Thyroid gland (tissue), 4 donors: Measurements from ENCODE around the gene E2F3. TPM values are rescaled to one million over a fixed set of nuclear protein-coding genes. Genes with fewer than 3 reads are reported as not detected.

Experiments used
- DNase-seq, 2 donors: peaks; one replicate each; pipeline ENCODE4 v3.0.0-alpha.2; 2019
- H3K27ac ChIP-seq, 3 donors: fragments of 200-600 bp; sonication (generic); 1 replicate in 2 of 3; 2 replicates in 1 of 3; pipeline ENCODE4 v1.5.1; 2016 to 2019; ENCODE audit warnings: mild to moderate bottlenecking in 1 of 3, moderate library complexity in 1 of 3
- H3K27me3 ChIP-seq: fragments of 200-600 bp; sonication (generic); one replicate; pipeline ENCODE4 v1.5.1; 2019
- H3K36me3 ChIP-seq, 2 donors: fragments of 200-600 bp; sonication (generic); one replicate each; pipeline ENCODE4 v1.5.1; 2016 to 2019
- H3K4me1 ChIP-seq, 2 donors: fragments of 200-600 bp; sonication (generic); one replicate each; pipeline ENCODE4 v1.5.1; 2017 to 2019
- H3K4me3 ChIP-seq, 3 donors: fragments of 200-600 bp; sonication (generic); replicated peaks in 1 of 3; 1 replicate in 2 of 3; 2 replicates in 1 of 3; pipeline ENCODE4 v1.5.1; 2016; ENCODE audit warnings: mild to moderate bottlenecking in 1 of 3
- H3K9me3 ChIP-seq: fragments of 200-600 bp; sonication (generic); one replicate; pipeline ENCODE4 v1.5.1; 2017
- POLR2A ChIP-seq, 2 donors: fragments of 450-650 bp; IDR thresholded peaks; one replicate each; pipeline ENCODE4 v1.6.1; 2017; ENCODE audit warnings: antibody characterized with exemption in 2 of 2, mild to moderate bottlenecking in 2 of 2, moderate library complexity in 1 of 2
- WGBS, 2 donors: methylation state at CpG; one replicate each; pipeline ENCODE4 v1.1.5; 2017; 5-methylcytosine and 5-hydroxymethylcytosine counted together
- intact Hi-C: fragments of 100-400 bp; cut with DNase I; formaldehyde crosslinking; loops from one replicate; pipeline ENCODE4 v1.15.1; 2023
- total RNA-seq, 4 donors: library from RNA; depleted of rRNA; stranded (reverse); fragments of >200 nt; gene quantifications; one replicate each; pipeline ENCODE4 v1.2.3, GENCODE V29; 2016
- TF ChIP-seq, protein P1 (sequence below), 6 experiments: fragments of 200-600 bp in 3 of 6; fragments of 450-650 bp in 3 of 6; sonication (generic) in 3 of 6; IDR thresholded peaks; one replicate each; pipeline ENCODE4 v1.5.1; 2016 to 2019; ENCODE audit warnings: antibody characterized with exemption in 6 of 6, mild to moderate bottlenecking in 2 of 6, inconsistent platforms in 1 of 6, moderate library complexity in 1 of 6

The E2F3 gene
- total RNA-seq, 4 donors from 2014 or later = 9.4 to 18.0 (median 12.4) TPM

DNA sequence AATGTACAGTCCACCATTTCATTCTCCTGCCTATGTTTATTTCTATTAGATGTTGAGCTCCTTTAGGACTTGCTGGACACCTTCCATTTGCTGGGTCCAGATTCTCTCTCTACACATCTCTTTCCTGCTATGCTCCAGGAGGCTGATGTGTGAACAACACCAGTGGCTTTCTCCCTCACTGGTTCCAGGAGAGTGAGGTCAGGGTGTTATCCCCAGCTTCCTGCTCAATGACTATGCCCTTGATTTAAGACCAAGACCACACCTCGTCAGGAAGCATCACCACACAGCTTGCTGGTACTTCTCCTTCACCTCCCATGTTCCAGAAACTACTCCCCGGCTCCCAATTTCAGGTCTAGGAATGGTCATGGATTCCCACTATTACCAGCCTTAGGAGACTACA, 31.3 kb upstream of the E2F3 start:
- Histone ChIP-seq H3K4me3 (no peak overlapping the region), H3K36me3 (no peaks in the 10 kb centered on the region), H3K27me3 (no peaks in the 10 kb centered on the region), H3K9me3 (no peaks in the 10 kb centered on the region), H3K4me1 (no peaks in the 10 kb centered on the region), H3K27ac (no peak overlapping the region)
- intact Hi-C loops = no loop called here
- TF ChIP-seq, protein P1, sequence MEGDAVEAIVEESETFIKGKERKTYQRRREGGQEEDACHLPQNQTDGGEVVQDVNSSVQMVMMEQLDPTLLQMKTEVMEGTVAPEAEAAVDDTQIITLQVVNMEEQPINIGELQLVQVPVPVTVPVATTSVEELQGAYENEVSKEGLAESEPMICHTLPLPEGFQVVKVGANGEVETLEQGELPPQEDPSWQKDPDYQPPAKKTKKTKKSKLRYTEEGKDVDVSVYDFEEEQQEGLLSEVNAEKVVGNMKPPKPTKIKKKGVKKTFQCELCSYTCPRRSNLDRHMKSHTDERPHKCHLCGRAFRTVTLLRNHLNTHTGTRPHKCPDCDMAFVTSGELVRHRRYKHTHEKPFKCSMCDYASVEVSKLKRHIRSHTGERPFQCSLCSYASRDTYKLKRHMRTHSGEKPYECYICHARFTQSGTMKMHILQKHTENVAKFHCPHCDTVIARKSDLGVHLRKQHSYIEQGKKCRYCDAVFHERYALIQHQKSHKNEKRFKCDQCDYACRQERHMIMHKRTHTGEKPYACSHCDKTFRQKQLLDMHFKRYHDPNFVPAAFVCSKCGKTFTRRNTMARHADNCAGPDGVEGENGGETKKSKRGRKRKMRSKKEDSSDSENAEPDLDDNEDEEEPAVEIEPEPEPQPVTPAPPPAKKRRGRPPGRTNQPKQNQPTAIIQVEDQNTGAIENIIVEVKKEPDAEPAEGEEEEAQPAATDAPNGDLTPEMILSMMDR (IDR thresholded peaks at IDR 0.05) = no peak
- TF ChIP-seq POLR2A (IDR thresholded peaks at IDR 0.05) = no peak
- DNase-seq = no peak
- WGBS, 2 donors = 91 to 93% methylated on average over 2 of the region's 2 CpGs

DNA sequence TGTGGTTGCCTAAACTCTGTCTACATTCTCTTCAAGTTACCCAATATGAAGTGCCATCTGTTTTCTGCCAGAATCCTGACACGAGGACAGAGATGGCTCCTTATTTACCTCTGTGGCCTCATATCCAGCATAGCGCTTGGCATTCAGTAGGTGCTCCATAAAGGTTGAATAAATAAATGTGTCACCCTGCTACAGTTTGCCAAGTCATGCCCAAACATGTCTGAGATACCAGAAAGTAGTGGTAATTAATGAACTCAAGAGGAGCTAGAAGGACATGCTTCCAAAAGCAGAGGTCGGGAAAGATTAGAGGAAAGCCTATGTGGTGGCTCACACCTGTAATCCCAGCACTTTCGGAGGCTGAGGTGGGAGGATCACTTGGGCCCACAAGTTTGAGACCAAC, 30.9 kb upstream of the E2F3 start:
- whole genome bisulfite sequencing, 2 donors = 92 to 98% methylated on average over 4 of the region's 4 CpGs
- no peak for DNase-seq
- intact Hi-C loops = no loop called here

DNA sequence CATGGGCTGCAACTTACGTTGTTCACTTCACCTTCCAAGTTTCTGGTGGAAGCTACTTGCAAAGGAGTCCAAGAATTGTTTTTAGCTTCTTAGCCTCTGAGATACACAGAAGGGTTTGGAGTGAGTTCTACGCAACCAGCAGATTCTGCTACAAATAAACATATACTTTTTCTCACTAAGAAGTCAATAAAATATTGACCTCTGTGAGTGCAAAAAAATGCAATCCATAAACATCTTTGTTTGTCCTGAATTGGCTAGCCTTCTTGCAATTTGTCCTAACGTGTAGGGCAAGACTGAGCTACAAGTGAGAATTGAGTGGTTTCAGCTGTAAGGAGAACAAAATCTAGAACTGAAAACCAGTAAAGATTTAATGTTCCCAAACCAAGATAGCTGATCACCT, 26.2 kb upstream of the E2F3 start:
- 89 to 90% methylated on average over 3 of the region's 3 CpGs for WGBS, 2 donors
- TF ChIP-seq, protein P1 (IDR thresholded peaks at IDR 0.05) = no peak
- no peak for TF ChIP-seq POLR2A (IDR thresholded peaks at IDR 0.05)
- Histone ChIP-seq H3K4me3 (no peak overlapping the region), H3K9me3 (no peaks in the 10 kb centered on the region), H3K27me3 (no peaks in the 10 kb centered on the region), H3K27ac (no peak overlapping the region), H3K4me1 (no peaks in the 10 kb centered on the region), H3K36me3 (no peaks in the 10 kb centered on the region)
- no peak for DNase-seq
- intact Hi-C loops = no loop called here

More for the DNA sequence above, 30.9 kb upstream of the E2F3 start:
- no peaks in the 10 kb centered on the region for H3K27me3 ChIP-seq
- TF ChIP-seq POLR2A (IDR thresholded peaks at IDR 0.05) = no peak
- TF ChIP-seq, protein P1 (IDR thresholded peaks at IDR 0.05) = no peak
- no peaks in the 10 kb centered on the region for H3K4me1 ChIP-seq
- H3K4me3 ChIP-seq = no peak overlapping the region
- H3K27ac ChIP-seq = no peak overlapping the region
- H3K36me3 ChIP-seq = no peaks in the 10 kb centered on the region
- no peaks in the 10 kb centered on the region for H3K9me3 ChIP-seq

DNA sequence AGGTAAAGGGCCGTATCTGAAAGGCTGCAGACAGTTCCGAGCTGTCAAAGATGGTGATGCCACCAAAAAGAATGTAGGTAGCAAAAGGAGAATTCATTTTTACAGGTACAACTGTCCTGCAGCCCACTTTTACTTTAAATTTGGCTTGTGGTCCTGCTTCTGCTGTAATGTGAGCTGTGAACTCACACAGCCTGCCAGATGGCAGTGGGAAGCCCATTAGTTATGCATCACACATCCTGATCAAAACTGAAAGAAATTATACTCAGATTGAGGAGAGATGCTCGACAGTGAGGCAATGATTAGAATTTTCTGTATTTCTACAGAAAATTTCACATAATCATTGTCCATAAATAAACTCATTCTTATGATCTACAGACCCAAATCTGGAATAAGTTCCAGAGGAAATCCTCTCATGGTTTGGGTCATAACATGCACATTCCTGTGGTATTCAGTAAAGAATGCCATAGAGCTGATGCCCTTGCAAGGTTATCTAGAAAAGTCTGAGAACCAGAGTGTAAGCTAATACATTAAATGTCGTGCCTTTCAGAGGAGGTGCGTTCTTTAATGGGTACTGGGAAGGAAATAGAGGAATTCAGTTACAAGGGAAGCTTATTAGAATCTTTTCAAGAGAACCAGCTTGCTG, 23.9 kb upstream of the E2F3 start:
- Histone ChIP-seq H3K4me3 (no peak overlapping the region), H3K27me3 (no peaks in the 10 kb centered on the region), H3K9me3 (no peaks in the 10 kb centered on the region), H3K27ac (no peak overlapping the region), H3K4me1 (no peaks in the 10 kb centered on the region), H3K36me3 (no peaks in the 10 kb centered on the region)
- 50 to 61% methylated on average over 5 of the region's 5 CpGs for WGBS, 2 donors
- intact Hi-C loops = no loop called here
- no peak for DNase-seq
- TF ChIP-seq POLR2A (IDR thresholded peaks at IDR 0.05) = no peak
- TF ChIP-seq, protein P1 (IDR thresholded peaks at IDR 0.05) = no peak

DNA sequence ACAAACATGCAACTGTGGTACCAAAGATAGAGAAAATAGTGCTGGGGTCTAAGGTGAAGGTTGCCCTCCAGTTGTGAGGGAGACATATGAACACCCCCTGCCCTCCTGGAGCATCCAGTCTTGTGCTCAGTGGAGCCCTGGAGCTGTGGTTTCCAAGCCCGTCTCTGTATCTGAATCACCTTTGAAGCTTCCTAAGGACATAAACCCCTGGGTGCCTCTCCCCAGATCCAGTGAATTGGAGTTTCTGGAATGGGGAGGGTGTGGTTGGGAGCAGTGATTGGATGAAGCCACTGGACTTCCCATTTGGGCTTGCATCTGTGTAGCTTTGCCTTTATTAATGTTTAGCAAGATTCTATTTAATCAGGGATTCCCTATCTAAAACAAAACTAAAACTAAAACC, 22.4 kb upstream of the E2F3 start:
- Histone ChIP-seq H3K27ac (no peak overlapping the region), H3K4me3 (no peak overlapping the region), H3K36me3 (no peaks in the 10 kb centered on the region), H3K27me3 (no peaks in the 10 kb centered on the region), H3K9me3 (no peaks in the 10 kb centered on the region), H3K4me1 (no peaks in the 10 kb centered on the region)
- 71 to 93% methylated on average over 1 of the region's 1 CpG for WGBS, 2 donors
- no peak for TF ChIP-seq POLR2A (IDR thresholded peaks at IDR 0.05)
- TF ChIP-seq, protein P1 (IDR thresholded peaks at IDR 0.05) = no peak
- intact Hi-C loops = no loop called here
- no peak for DNase-seq
